Kidney (tissue), 14 donors: ENCODE results near the gene TEKT2. TPM values are rescaled to one million over a fixed set of nuclear protein-coding genes. Genes with fewer than 3 reads are reported as not detected.
A peak's percentile ranks its signal among the peaks of the same experiment; 100 is the strongest.

Experiments
- DNase-seq, 5 donors: peaks; one replicate each; pipeline ENCODE4 v3.0.0-alpha.2; 2013 to 2020
- FAIRE-seq: peaks from 2 replicates; lab custom pipeline; 2012; peaks lifted over from hg19 to GRCh38; lab: Jason Lieb, UNC
- H3K27ac ChIP-seq, 2 donors: one replicate each; pipeline ENCODE4 v1.7.0; 2013; ENCODE audit warnings: low read depth in 2 of 2, low read length in 2 of 2, inconsistent platforms in 1 of 2
- H3K27me3 ChIP-seq: one replicate; pipeline ENCODE4 v1.7.1; 2013; ENCODE audit warnings: low read length, inconsistent platforms; ENCODE audit not compliant: control insufficient read depth, insufficient read depth
- H3K36me3 ChIP-seq, 3 donors: one replicate each; pipeline versions ENCODE4 v1.7.0 to v1.7.1; 2013; ENCODE audit warnings: low read length in 3 of 3, control low read depth in 1 of 3, inconsistent platforms in 1 of 3; ENCODE audit not compliant: insufficient read depth in 3 of 3, control insufficient read depth in 2 of 3
- H3K4me1 ChIP-seq, 3 donors: one replicate each; pipeline versions ENCODE4 v1.7.0 to v1.7.1; 2013; ENCODE audit warnings: low read length in 3 of 3, inconsistent platforms in 1 of 3, low read depth in 1 of 3; ENCODE audit not compliant: control insufficient read depth in 2 of 3, insufficient read depth in 2 of 3
- H3K4me3 ChIP-seq, 3 donors: one replicate each; pipeline versions ENCODE4 v1.7.0 to v1.8.1; 2013; ENCODE audit warnings: low read length in 3 of 3, control low read depth in 1 of 3, inconsistent platforms in 1 of 3
- H3K9ac ChIP-seq, 3 donors: one replicate each; pipeline versions ENCODE4 v1.7.0 to v1.7.1; 2013; ENCODE audit warnings: low read length in 3 of 3, control low read depth in 1 of 3, inconsistent platforms in 1 of 3
- H3K9me3 ChIP-seq, 3 donors: one replicate each; pipeline versions ENCODE4 v1.7.0 to v1.7.1; 2013; ENCODE audit warnings: low read length in 3 of 3, control low read depth in 1 of 3, inconsistent platforms in 1 of 3; ENCODE audit not compliant: control insufficient read depth in 2 of 3, insufficient read depth in 1 of 3
- CTCF ChIP-seq: IDR thresholded peaks from 3 replicates; pipeline ENCODE4 v1.5.1; 2012; ENCODE audit warnings: mild to moderate bottlenecking, moderate library complexity, borderline replicate concordance; ENCODE audit not compliant: insufficient read depth; ENCODE audit errors: extremely low read depth
- intact Hi-C: fragments of 100-400 bp; cut with DNase I; formaldehyde crosslinking; loops from one replicate; pipeline ENCODE4 v1.11.1; 2022
- polyA plus RNA-seq: library from polyadenylated mRNA; stranded (reverse); fragments of 350-450 nt; fragmentation: Illumina TruSeq; extraction: RNeasy Lipid Tissue Mini Kit (QIAGEN cat#74804); gene quantifications from one replicate; pipeline ENCODE4 v1.2.3, GENCODE V29; 2014; ENCODE audit warnings: low read depth, low replicate concordance; ENCODE audit not compliant: insufficient read depth
- total RNA-seq: library from RNA; stranded (reverse); fragmentation: NEBNext Ultra II Directional; extraction: Animal tissue kit (Norgen Biotek cat#: 25700); gene quantifications from one replicate; pipeline ENCODE4 v1.2.1, GENCODE V29; 2021
- donor health status: control.
- donor health status: control.
- donor health status: control.
- donor health status: control.
- donor health status: control.
- donor health status: DM: yes; HTN: yes; CAD: no.
- donor health status: Normal renal cell carcinoma (clear cell type).

TEKT2 gene
- total and polyA plus RNA-seq, 2 donors from 2014 or later = 2.4 to 5.7 TPM

- FAIRE-seq = no peak
- intact Hi-C loops = no loop called here
These were observed 50.8 kb downstream of the TEKT2 start for GRCh38 chr1:36134505-36135329.

GRCh38 chr1:36135330-36135667 lies 51.4 kb downstream of the TEKT2 start:
- Histone ChIP-seq H3K27me3 (no peaks in the 10 kb centered on the region), H3K9ac (no peak overlapping the region), H3K4me1 (peaks cover 0 to 4% (median 4%) of the 10 kb centered on the region in 3 donors), H3K36me3 (peaks cover 0 to 27% (median 19%) of the 10 kb centered on the region in 3 donors), H3K4me3 (no peak overlapping the region), H3K27ac (no peak overlapping the region), H3K9me3 (no peaks in the 10 kb centered on the region)
- FAIRE-seq (no peak), DNase-seq (no peak)
- intact Hi-C loops = no loop called here
- TF ChIP-seq CTCF = no peak

More at GRCh38 chr1:36134505-36135329, 50.8 kb downstream of the TEKT2 start:
- Histone ChIP-seq H3K9ac (no peak overlapping the region), H3K36me3 (peaks cover 0 to 25% (median 15%) of the 10 kb centered on the region in 3 donors), H3K27me3 (no peaks in the 10 kb centered on the region), H3K9me3 (no peaks in the 10 kb centered on the region), H3K27ac (no peak overlapping the region), H3K4me3 (no peak overlapping the region), H3K4me1 (peaks cover 0 to 2% (median 0%) of the 10 kb centered on the region in 3 donors)
- peak in 4 of 5 donors; percentile 78 to 88 (median 82) for DNase-seq
- TF ChIP-seq CTCF = peak; percentile 59

DNA sequence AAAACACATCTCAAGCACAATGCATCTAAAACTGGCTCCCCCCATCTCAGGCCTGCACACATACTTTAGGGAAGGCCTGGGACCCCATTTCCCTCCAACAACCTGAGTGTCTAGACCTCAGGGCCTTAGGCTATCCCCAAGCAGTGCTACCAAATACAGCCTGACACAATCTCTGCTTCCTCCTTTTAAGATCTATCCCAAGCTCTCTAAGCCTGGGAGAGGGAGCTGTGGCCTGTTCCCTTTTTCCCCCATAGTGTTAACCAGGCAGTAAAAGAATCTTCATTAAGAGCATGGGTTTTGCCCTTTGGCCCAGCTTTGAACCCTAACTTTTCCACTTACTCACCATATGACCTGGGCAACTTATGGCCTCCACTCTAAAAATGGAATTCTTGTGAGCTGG lies 51.9 kb downstream of the TEKT2 start:
- Histone ChIP-seq H3K36me3 (peaks cover 0 to 27% (median 19%) of the 10 kb centered on the region in 3 donors), H3K27me3 (no peaks in the 10 kb centered on the region), H3K4me1 (peaks cover 0 to 6% (median 6%) of the 10 kb centered on the region in 3 donors), H3K9me3 (no peaks in the 10 kb centered on the region), H3K9ac (no peak overlapping the region), H3K27ac (no peak overlapping the region), H3K4me3 (no peak overlapping the region)
- DNase-seq (no peak), FAIRE-seq (no peak)
- no peak for TF ChIP-seq CTCF
- intact Hi-C loops = no loop called here
